ENCODE data around the gene SREBF1.

DNA sequence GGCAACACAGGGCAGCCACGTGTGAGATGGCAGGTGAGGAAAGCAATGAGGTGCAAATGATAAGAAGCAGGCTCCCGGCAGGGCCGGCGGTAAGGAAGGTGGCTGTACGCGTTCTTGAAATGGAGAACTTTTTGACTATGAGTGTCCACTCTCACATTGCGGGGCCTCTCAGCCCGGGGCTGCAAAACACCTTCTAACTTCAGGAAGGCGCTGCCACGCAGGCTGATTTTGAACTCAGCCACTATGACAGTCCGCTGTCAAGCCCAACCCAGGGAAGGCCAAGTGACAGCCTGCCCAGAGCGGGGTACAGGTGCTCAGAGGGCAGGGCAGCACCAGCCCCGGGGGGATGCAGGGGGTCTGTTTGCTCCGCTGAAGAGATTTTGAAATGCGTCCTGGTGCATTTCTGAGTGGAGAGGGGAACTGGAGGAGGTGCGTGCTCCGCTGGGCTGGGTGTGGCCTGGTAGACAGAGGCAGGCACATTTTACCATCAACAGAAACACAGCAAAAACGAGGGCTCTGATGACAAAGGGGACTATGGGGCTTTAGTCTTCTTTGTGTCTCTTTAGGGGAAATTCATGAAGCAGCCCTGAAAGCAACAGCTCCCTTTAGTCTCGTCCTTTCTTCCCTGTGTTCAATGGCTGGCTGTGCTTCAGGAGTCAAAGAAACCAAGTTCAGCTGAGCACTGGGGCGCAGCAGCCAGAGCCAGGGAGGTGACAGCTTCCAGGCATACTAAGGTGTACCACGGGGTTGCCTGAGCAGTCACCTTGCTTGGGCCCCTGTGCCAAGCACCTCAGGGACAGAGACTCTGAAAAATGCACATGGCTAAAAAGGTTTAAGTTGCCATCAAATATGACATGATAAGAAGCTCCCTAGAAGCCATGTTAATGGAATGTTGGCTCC lies 14.6 kb upstream of the SREBF1 start:
- TF ChIP-seq CTCF (conservative IDR thresholded peaks at IDR 0.05; ENCODE audit: low read depth, low read length) (no peak), EZH2phosphoT487 (IDR thresholded peaks at IDR 0.05; ENCODE audit: borderline replicate concordance, low read length) (no peak)
